Measurements from ENCODE around the gene CNR2.

Gene CNR2

GRCh38 chr1:23930270-23930669 is 17.1 kb upstream of the CNR2 start:
- H3K4ac ChIP-seq (ENCODE audit: low read depth, low read length): no peak overlapping the region
- H3K23ac ChIP-seq (ENCODE audit: low read length): no peak overlapping the region

DNA sequence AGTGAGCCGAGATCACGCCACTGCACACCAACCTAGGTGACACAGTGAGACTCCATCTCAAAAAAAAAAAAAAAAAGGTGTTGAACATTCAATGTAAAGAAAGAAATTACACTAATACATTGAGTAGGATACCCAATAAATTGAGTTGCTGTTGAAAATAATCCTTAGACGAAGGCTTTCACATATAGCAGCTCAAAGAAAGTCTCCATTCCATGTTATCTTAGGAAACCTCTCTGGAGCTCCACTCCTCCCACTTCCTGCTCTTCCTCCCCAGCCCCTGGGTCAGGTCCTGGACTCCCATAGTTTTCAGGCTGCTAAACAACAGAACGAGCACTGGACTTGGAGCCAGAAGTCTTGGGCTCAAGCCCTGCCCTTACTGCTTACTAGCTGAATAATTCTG is 15.6 kb upstream of the CNR2 start:
- no peak overlapping the region for H3K27ac ChIP-seq (ENCODE audit: low read depth, low read length)
- H3K4me2 ChIP-seq (ENCODE audit: low read length): no peak overlapping the region
- no peak overlapping the region for H3K4ac ChIP-seq (ENCODE audit: low read depth, low read length)
- H4K8ac ChIP-seq (ENCODE audit: low read depth, low read length): no peak overlapping the region
- no peak overlapping the region for H2BK120ac ChIP-seq (ENCODE audit: low read depth, low read length)
- H3K18ac ChIP-seq (ENCODE audit: low read length): no peak overlapping the region
- WGBS (ENCODE audit: extremely low coverage, insufficient coverage, low lambda C conversion rate): no CpG with 5 or more reads among the region's 4 CpGs
- H3K79me2 ChIP-seq (ENCODE audit: control insufficient read depth, insufficient read depth, low read length): no peaks in the 10 kb centered on the region
- no peaks in the 10 kb centered on the region for H3K36me3 ChIP-seq (ENCODE audit: control insufficient read depth, insufficient read depth, low read length)
- no peak overlapping the region for H3K9ac ChIP-seq (ENCODE audit: low read length)
- no peaks in the 10 kb centered on the region for H3K4me1 ChIP-seq (ENCODE audit: control insufficient read depth, low read depth, low read length)
- no peak for DNase-seq
- H2BK15ac ChIP-seq (replicated peaks; ENCODE audit: low read depth): no peak overlapping the region
- H4K5ac ChIP-seq (ENCODE audit: low read length): no peak overlapping the region
- no peak overlapping the region for H3K4me3 ChIP-seq (ENCODE audit: low read length)
- no peak overlapping the region for H2BK5ac ChIP-seq (ENCODE audit: low read length)
- no peaks in the 10 kb centered on the region for H3K79me1 ChIP-seq (ENCODE audit: low read length)
- no peaks in the 10 kb centered on the region for H3K27me3 ChIP-seq (ENCODE audit: insufficient read depth, low read length, poor library complexity)
- no peak overlapping the region for H3K56ac ChIP-seq (ENCODE audit: low read length)
- no peak overlapping the region for H2AK5ac ChIP-seq (ENCODE audit: low read length)
- no peak overlapping the region for H3K23ac ChIP-seq (ENCODE audit: low read length)

More at GRCh38 chr1:23930270-23930669, 17.1 kb upstream of the CNR2 start:
- H2AK5ac ChIP-seq (ENCODE audit: low read length): no peak overlapping the region
- H2BK120ac ChIP-seq (ENCODE audit: low read depth, low read length): no peak overlapping the region
- H3K36me3 ChIP-seq (ENCODE audit: control insufficient read depth, insufficient read depth, low read length): no peaks in the 10 kb centered on the region
- no peak for DNase-seq
- no peak overlapping the region for H3K18ac ChIP-seq (ENCODE audit: low read length)
- H3K27me3 ChIP-seq (ENCODE audit: insufficient read depth, low read length, poor library complexity): no peaks in the 10 kb centered on the region
- no peaks in the 10 kb centered on the region for H3K79me2 ChIP-seq (ENCODE audit: control insufficient read depth, insufficient read depth, low read length)
- no peaks in the 10 kb centered on the region for H3K79me1 ChIP-seq (ENCODE audit: low read length)
- H2BK5ac ChIP-seq (ENCODE audit: low read length): no peak overlapping the region
- H4K8ac ChIP-seq (ENCODE audit: low read depth, low read length): no peak overlapping the region
- no peak overlapping the region for H3K4me3 ChIP-seq (ENCODE audit: low read length)
- H3K4me1 ChIP-seq (ENCODE audit: control insufficient read depth, low read depth, low read length): no peaks in the 10 kb centered on the region
- no peak overlapping the region for H2BK15ac ChIP-seq (replicated peaks; ENCODE audit: low read depth)
- H3K9ac ChIP-seq (ENCODE audit: low read length): no peak overlapping the region
- no peak overlapping the region for H3K27ac ChIP-seq (ENCODE audit: low read depth, low read length)
- H4K5ac ChIP-seq (ENCODE audit: low read length): no peak overlapping the region
- H3K4me2 ChIP-seq (ENCODE audit: low read length): no peak overlapping the region
- WGBS (ENCODE audit: extremely low coverage, insufficient coverage, low lambda C conversion rate): no CpG with 5 or more reads among the region's 5 CpGs
- no peak overlapping the region for H3K56ac ChIP-seq (ENCODE audit: low read length)

DNA sequence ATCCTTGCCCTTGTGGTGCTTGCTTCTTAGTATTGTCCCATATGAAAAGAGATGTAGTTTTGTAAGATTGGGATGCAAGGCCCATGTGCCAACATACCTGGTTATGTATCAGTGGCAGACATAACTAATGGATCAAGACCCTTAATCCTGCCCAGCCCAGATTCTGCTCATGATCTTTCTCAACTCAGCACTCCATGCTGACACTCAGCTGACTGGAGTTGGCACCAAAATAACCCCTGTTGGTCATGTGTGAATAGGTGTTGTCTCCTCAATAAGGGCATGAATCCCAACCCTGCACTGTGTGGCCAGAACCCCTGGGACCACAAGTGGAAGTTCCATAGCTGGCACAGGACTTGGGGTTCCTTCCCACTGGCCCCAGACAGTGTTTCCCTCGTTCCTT is 13.9 kb upstream of the CNR2 start:
- no peaks in the 10 kb centered on the region for H3K4me1 ChIP-seq (ENCODE audit: control insufficient read depth, low read depth, low read length)
- H4K5ac ChIP-seq (ENCODE audit: low read length): no peak overlapping the region
- no peak overlapping the region for H3K9ac ChIP-seq (ENCODE audit: low read length)
- no peak overlapping the region for H2BK15ac ChIP-seq (replicated peaks; ENCODE audit: low read depth)
- H2AK5ac ChIP-seq (ENCODE audit: low read length): no peak overlapping the region
- H3K23ac ChIP-seq (ENCODE audit: low read length): peak overlapping the region; percentile 66
- H3K4ac ChIP-seq (ENCODE audit: low read depth, low read length): no peak overlapping the region
- no peaks in the 10 kb centered on the region for H3K27me3 ChIP-seq (ENCODE audit: insufficient read depth, low read length, poor library complexity)
- H4K8ac ChIP-seq (ENCODE audit: low read depth, low read length): no peak overlapping the region
- no peak overlapping the region for H2BK120ac ChIP-seq (ENCODE audit: low read depth, low read length)
- no peak for DNase-seq
- H3K18ac ChIP-seq (ENCODE audit: low read length): no peak overlapping the region
- H3K36me3 ChIP-seq (ENCODE audit: control insufficient read depth, insufficient read depth, low read length): no peaks in the 10 kb centered on the region
- no peak overlapping the region for H3K4me3 ChIP-seq (ENCODE audit: low read length)
- no peak overlapping the region for H3K4me2 ChIP-seq (ENCODE audit: low read length)
- no peak overlapping the region for H2BK5ac ChIP-seq (ENCODE audit: low read length)
- no peaks in the 10 kb centered on the region for H3K79me1 ChIP-seq (ENCODE audit: low read length)
- no CpG with 5 or more reads among the region's 1 CpG for WGBS (ENCODE audit: extremely low coverage, insufficient coverage, low lambda C conversion rate)
- no peak overlapping the region for H3K56ac ChIP-seq (ENCODE audit: low read length)
- H3K27ac ChIP-seq (ENCODE audit: low read depth, low read length): no peak overlapping the region
- H3K79me2 ChIP-seq (ENCODE audit: control insufficient read depth, insufficient read depth, low read length): no peaks in the 10 kb centered on the region

DNA sequence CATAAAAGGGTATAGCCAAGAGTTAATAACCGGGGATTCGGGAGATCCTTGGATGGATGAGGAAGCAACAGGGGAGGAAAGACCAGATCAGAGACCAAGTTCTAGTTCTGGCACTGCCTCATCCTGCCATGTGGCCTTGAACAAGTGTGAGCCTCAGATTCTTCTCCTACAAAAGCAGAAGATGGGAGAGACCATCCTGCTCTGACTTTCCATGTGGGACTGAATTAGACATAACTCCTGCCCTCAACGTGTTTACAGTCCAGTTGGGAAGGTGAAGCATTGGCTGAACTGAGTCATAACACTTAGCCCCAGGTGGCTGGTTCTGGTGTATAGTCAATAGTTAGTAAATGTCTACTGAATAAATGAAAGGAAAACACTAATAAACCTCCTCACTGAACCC is 12.1 kb upstream of the CNR2 start:
- no peak overlapping the region for H3K9ac ChIP-seq (ENCODE audit: low read length)
- no peak for DNase-seq
- H3K79me2 ChIP-seq (ENCODE audit: control insufficient read depth, insufficient read depth, low read length): no peaks in the 10 kb centered on the region
- H3K79me1 ChIP-seq (ENCODE audit: low read length): no peaks in the 10 kb centered on the region
- no peak overlapping the region for H3K56ac ChIP-seq (ENCODE audit: low read length)
- H2AK5ac ChIP-seq (ENCODE audit: low read length): no peak overlapping the region
- no peak overlapping the region for H2BK120ac ChIP-seq (ENCODE audit: low read depth, low read length)
- H2BK15ac ChIP-seq (replicated peaks; ENCODE audit: low read depth): no peak overlapping the region
- H3K4me3 ChIP-seq (ENCODE audit: low read length): no peak overlapping the region
- no peaks in the 10 kb centered on the region for H3K4me1 ChIP-seq (ENCODE audit: control insufficient read depth, low read depth, low read length)
- H3K36me3 ChIP-seq (ENCODE audit: control insufficient read depth, insufficient read depth, low read length): no peaks in the 10 kb centered on the region
- H3K4ac ChIP-seq (ENCODE audit: low read depth, low read length): no peak overlapping the region
- H2BK5ac ChIP-seq (ENCODE audit: low read length): no peak overlapping the region
- H4K8ac ChIP-seq (ENCODE audit: low read depth, low read length): no peak overlapping the region
- no peak overlapping the region for H3K23ac ChIP-seq (ENCODE audit: low read length)
- H3K18ac ChIP-seq (ENCODE audit: low read length): no peak overlapping the region
- no peaks in the 10 kb centered on the region for H3K27me3 ChIP-seq (ENCODE audit: insufficient read depth, low read length, poor library complexity)
- no peak overlapping the region for H3K27ac ChIP-seq (ENCODE audit: low read depth, low read length)
- H3K4me2 ChIP-seq (ENCODE audit: low read length): no peak overlapping the region
- no peak overlapping the region for H4K5ac ChIP-seq (ENCODE audit: low read length)
- WGBS (ENCODE audit: extremely low coverage, insufficient coverage, low lambda C conversion rate): no CpG with 5 or more reads among the region's 3 CpGs

- Histone ChIP-seq H3K4me2 (ENCODE audit: low read length) (no peak overlapping the region), H3K4me1 (ENCODE audit: control insufficient read depth, low read depth, low read length) (no peaks in the 10 kb centered on the region), H3K9ac (ENCODE audit: low read length) (no peak overlapping the region), H3K23ac (ENCODE audit: low read length) (no peak overlapping the region), H3K79me2 (ENCODE audit: control insufficient read depth, insufficient read depth, low read length) (no peaks in the 10 kb centered on the region), H2BK120ac (ENCODE audit: low read depth, low read length) (no peak overlapping the region), H3K4me3 (ENCODE audit: low read length) (no peak overlapping the region), H2BK15ac (replicated peaks; ENCODE audit: low read depth) (no peak overlapping the region), H3K56ac (ENCODE audit: low read length) (no peak overlapping the region), H3K18ac (ENCODE audit: low read length) (no peak overlapping the region), H4K5ac (ENCODE audit: low read length) (no peak overlapping the region), H2BK5ac (ENCODE audit: low read length) (no peak overlapping the region), H4K8ac (ENCODE audit: low read depth, low read length) (no peak overlapping the region), H3K79me1 (ENCODE audit: low read length) (no peaks in the 10 kb centered on the region), H3K27ac (ENCODE audit: low read depth, low read length) (no peak overlapping the region), H2AK5ac (ENCODE audit: low read length) (no peak overlapping the region), H3K4ac (ENCODE audit: low read depth, low read length) (no peak overlapping the region), H3K36me3 (ENCODE audit: control insufficient read depth, insufficient read depth, low read length) (no peaks in the 10 kb centered on the region), H3K27me3 (ENCODE audit: insufficient read depth, low read length, poor library complexity) (no peaks in the 10 kb centered on the region)
- DNase-seq: no peak
- no CpG with 5 or more reads among the region's 11 CpGs for WGBS (ENCODE audit: extremely low coverage, insufficient coverage, low lambda C conversion rate)
These were observed 11.4 kb upstream of the CNR2 start for GRCh38 chr1:23924601-23925000.

- no peaks in the 10 kb centered on the region for H3K4me1 ChIP-seq (ENCODE audit: control insufficient read depth, low read depth, low read length)
- H3K36me3 ChIP-seq (ENCODE audit: control insufficient read depth, insufficient read depth, low read length): no peaks in the 10 kb centered on the region
- WGBS (ENCODE audit: extremely low coverage, insufficient coverage, low lambda C conversion rate): no CpG with 5 or more reads among the region's 8 CpGs
- no peak overlapping the region for H2AK5ac ChIP-seq (ENCODE audit: low read length)
- no peak overlapping the region for H2BK120ac ChIP-seq (ENCODE audit: low read depth, low read length)
- no peaks in the 10 kb centered on the region for H3K79me1 ChIP-seq (ENCODE audit: low read length)
- H3K56ac ChIP-seq (ENCODE audit: low read length): no peak overlapping the region
- no peak overlapping the region for H3K27ac ChIP-seq (ENCODE audit: low read depth, low read length)
- H4K8ac ChIP-seq (ENCODE audit: low read depth, low read length): no peak overlapping the region
- no peaks in the 10 kb centered on the region for H3K27me3 ChIP-seq (ENCODE audit: insufficient read depth, low read length, poor library complexity)
- no peak overlapping the region for H3K4me2 ChIP-seq (ENCODE audit: low read length)
- H3K9ac ChIP-seq (ENCODE audit: low read length): no peak overlapping the region
- H3K4ac ChIP-seq (ENCODE audit: low read depth, low read length): no peak overlapping the region
- H3K23ac ChIP-seq (ENCODE audit: low read length): no peak overlapping the region
- H4K5ac ChIP-seq (ENCODE audit: low read length): no peak overlapping the region
- DNase-seq: no peak
- no peaks in the 10 kb centered on the region for H3K79me2 ChIP-seq (ENCODE audit: control insufficient read depth, insufficient read depth, low read length)
- no peak overlapping the region for H3K4me3 ChIP-seq (ENCODE audit: low read length)
- no peak overlapping the region for H2BK5ac ChIP-seq (ENCODE audit: low read length)
- no peak overlapping the region for H2BK15ac ChIP-seq (replicated peaks; ENCODE audit: low read depth)
- H3K18ac ChIP-seq (ENCODE audit: low read length): no peak overlapping the region
These were observed 10.7 kb upstream of the CNR2 start for GRCh38 chr1:23923592-23924499.

Data from mesendoderm (in vitro differentiated cells).